IPS-15b (cell line): ENCODE data around the gene PP2D1.
"Not testable (repeated sequence)": the region's sequence is repeated elsewhere in the genome, so short reads cannot be mapped to it uniquely, and the experiment has no call there.

Source experiments
- H3K27me3 ChIP-seq: one replicate; pipeline ENCODE4 v1.6.1; 2013; ENCODE audit warnings: low read length; ENCODE audit not compliant: control insufficient read depth, insufficient read depth
- H3K36me3 ChIP-seq: one replicate; pipeline ENCODE4 v1.6.1; 2013; ENCODE audit warnings: low read length; ENCODE audit not compliant: control insufficient read depth, insufficient read depth
- H3K4me1 ChIP-seq: one replicate; pipeline ENCODE4 v1.6.1; 2013; ENCODE audit warnings: mild to moderate bottlenecking, low read length; ENCODE audit not compliant: control insufficient read depth, insufficient read depth
- H3K4me3 ChIP-seq: one replicate; pipeline ENCODE4 v1.5.1; 2013; ENCODE audit warnings: low read depth, low read length
- H3K9ac ChIP-seq: one replicate; pipeline ENCODE4 v1.6.1; 2013; ENCODE audit warnings: low read depth, mild to moderate bottlenecking, low read length
- H3K9me3 ChIP-seq: one replicate; pipeline ENCODE4 v1.6.1; 2013; ENCODE audit warnings: mild to moderate bottlenecking, low read length; ENCODE audit not compliant: control insufficient read depth, insufficient read depth

Gene PP2D1

DNA sequence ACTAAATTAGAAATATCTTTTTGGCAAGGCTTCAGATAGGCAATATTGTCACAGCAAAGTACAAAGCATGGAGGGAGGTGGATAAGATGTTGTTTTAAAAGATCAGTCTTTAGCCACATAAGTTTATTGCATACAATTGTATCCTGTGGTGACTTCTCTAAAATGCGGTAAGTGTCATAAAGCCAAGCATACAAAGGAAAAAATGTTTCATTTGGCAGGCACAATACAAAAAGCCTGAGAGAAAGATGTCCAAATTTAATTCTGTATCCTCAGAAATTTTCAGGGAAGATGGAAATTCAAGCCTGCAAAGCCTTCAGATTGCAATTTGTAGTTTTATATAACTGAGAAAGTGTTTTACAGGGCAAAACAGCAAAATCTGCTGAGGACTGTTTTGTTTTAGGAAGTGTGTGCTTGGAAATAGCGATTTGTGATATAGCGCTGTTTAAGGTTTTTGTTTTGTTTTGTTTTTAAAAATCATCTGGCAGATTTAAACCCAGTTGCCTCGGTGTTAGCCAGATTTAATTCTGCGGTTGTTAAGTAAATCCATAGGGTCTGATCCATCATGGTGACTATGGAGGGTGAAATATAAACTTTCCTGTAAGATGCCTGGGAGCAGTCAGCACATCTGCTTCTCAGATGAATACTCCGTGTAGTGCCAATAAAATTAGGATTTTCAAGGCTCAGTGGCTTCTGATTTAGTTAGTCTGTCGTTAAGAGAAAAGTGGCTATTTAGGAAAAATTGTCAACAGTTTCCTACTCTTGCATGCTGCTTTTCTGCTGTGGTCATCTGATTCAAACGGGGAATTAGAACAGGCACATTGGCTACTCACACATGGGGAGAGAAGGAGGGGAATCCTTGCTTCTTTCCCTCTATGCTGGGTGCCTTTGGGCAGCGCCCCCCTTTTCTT lies 36.2 kb upstream of the PP2D1 start:
- no peaks in the 10 kb centered on the region for H3K9me3 ChIP-seq
- H3K36me3 ChIP-seq, result no peaks in the 10 kb centered on the region
- no peak overlapping the region for H3K4me3 ChIP-seq
- H3K27me3 ChIP-seq, result no peaks in the 10 kb centered on the region
- no peak overlapping the region for H3K9ac ChIP-seq
- H3K4me1 ChIP-seq, result no peaks in the 10 kb centered on the region

DNA sequence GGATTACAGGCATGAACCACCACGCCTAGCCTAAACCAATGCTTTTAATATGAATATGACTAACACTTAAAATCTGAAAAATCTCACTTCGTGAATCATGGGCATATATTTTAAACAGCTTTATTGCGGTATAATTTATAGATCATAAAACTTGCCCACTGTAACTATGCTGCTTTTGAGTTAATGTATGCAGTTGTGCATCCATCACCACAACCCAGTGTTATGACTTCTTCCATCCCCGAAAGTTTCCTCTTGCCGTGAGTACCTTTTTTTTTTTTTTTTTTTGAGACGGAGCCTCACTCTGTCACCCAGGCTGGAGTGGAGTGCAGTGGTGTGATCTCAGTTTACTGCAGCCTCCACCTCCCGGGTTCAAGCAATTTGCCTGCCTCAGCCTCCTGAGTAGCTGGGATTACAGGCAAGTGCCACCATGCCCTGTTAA lies 35.3 kb upstream of the PP2D1 start:
- no peaks in the 10 kb centered on the region for H3K4me1 ChIP-seq
- peaks cover under 1% of the 10 kb centered on the region for H3K27me3 ChIP-seq
- no peak overlapping the region for H3K9ac ChIP-seq
- no peaks in the 10 kb centered on the region for H3K36me3 ChIP-seq
- H3K9me3 ChIP-seq, result no peaks in the 10 kb centered on the region
- H3K4me3 ChIP-seq, result no peak overlapping the region

DNA sequence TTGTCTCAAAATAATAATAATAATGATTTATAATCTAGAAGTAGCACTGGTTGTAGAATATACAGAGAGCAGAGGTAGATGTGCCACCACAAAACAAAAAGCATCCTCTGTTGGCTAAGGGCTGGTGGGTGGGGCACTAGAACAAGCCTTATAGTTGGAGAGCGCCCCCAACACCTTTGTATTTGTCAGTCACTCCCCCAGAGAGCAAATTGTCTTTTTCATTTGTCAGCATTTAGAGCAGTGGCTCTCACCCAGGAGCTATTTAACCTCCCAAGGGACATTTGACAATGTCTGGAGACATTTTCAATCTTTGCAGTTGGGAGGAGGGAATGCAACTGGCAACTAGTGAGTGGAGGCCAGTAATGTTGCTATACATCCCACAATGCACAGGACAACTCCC lies 34.5 kb upstream of the PP2D1 start:
- H3K9ac ChIP-seq, result no peak overlapping the region
- peaks cover 9% of the 10 kb centered on the region for H3K27me3 ChIP-seq
- H3K4me1 ChIP-seq, result no peaks in the 10 kb centered on the region
- no peaks in the 10 kb centered on the region for H3K36me3 ChIP-seq
- no peaks in the 10 kb centered on the region for H3K9me3 ChIP-seq
- no peak overlapping the region for H3K4me3 ChIP-seq

DNA sequence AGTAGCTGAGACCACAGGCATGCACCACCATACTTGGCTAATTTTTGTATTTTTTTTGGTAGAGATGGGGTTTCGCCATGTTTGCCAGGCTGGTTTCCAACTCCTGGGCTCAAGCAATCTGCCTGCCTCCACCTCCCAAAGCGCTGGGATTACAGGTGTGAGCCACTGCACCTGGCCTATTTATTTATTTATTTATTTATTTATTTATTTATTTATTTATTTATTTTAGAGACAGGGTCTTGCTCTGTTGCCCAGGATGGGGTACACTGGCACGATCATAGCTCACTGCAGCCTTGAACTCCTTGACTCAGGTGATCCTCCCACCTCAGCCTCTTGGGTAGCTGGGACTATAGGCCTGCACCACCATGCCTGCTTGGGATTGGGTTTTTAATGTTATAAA lies 33.1 kb upstream of the PP2D1 start:
- not testable (repeated sequence) for H3K36me3 ChIP-seq, H3K4me3 ChIP-seq, H3K9me3 ChIP-seq, H3K9ac ChIP-seq, H3K4me1 ChIP-seq
- peaks cover 12% of the 10 kb centered on the region for H3K27me3 ChIP-seq

DNA sequence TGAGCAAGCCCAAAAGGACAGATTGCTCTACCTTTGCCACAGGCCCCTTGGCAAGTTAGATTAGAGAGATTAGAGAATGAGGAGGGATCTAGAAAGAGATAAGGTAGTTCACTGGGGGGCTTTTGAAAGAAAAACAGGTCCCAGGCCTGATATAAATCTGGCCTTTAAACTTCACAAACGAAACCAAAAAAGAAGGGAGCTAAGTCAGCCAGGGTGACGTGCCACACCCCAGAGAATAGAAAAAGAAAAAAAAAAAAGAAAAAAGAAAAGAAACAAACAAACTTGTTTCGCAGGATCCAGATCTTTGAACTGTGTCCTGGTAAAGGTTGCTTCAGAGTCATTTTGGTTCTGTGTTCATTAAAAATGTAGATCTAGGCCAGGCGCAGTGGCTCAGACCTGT lies 31.8 kb upstream of the PP2D1 start:
- Histone ChIP-seq H3K9me3 (no peaks in the 10 kb centered on the region), H3K4me3 (no peak overlapping the region), H3K4me1 (no peaks in the 10 kb centered on the region), H3K36me3 (no peaks in the 10 kb centered on the region), H3K9ac (no peak overlapping the region), H3K27me3 (peaks cover 15% of the 10 kb centered on the region)

DNA sequence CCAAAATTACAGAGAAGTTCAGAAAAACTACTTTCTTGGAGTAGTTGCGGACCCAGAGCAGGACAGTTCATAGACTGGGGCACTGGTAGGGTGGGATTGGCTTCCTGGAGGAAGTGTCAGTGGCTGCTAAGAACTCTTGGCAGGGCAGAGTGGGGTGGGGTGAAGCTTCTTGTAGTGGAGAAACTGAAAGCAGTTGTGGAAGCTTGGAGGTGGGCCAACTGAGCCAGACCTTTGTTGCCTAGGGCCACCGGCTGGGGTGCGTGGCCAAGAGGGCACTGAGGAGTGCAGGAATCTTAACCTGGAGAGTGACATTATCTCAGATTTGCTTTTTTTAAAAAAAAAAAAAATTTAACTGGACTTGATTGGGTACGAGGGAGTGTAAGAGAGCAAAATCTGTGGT lies 31.3 kb upstream of the PP2D1 start:
- Histone ChIP-seq H3K27me3 (peaks cover 19% of the 10 kb centered on the region), H3K36me3 (no peaks in the 10 kb centered on the region), H3K9ac (no peak overlapping the region), H3K4me3 (no peak overlapping the region), H3K9me3 (no peaks in the 10 kb centered on the region), H3K4me1 (no peaks in the 10 kb centered on the region)

DNA sequence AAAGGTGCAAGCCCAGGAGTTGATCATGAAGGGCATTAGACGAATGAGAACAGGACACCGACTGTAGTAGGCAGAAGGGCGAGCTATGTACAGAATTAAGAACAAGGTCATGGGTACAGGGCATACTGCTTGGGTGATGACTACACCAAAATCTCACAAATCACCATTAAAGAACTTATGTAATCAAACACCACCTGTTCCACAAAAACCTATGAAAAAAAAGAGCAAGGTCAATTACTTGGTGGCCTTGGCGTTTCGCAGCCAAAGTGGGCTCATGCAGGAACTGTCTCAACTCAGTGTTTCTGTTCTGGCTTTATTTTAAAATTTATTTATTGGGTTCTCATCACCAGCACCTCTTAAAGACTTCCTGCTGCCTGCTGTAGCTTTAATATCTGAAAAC lies 30.3 kb upstream of the PP2D1 start:
- Histone ChIP-seq H3K27me3 (peaks cover 28% of the 10 kb centered on the region), H3K36me3 (no peaks in the 10 kb centered on the region), H3K4me1 (no peaks in the 10 kb centered on the region), H3K9me3 (no peaks in the 10 kb centered on the region), H3K4me3 (no peak overlapping the region), H3K9ac (no peak overlapping the region)

DNA sequence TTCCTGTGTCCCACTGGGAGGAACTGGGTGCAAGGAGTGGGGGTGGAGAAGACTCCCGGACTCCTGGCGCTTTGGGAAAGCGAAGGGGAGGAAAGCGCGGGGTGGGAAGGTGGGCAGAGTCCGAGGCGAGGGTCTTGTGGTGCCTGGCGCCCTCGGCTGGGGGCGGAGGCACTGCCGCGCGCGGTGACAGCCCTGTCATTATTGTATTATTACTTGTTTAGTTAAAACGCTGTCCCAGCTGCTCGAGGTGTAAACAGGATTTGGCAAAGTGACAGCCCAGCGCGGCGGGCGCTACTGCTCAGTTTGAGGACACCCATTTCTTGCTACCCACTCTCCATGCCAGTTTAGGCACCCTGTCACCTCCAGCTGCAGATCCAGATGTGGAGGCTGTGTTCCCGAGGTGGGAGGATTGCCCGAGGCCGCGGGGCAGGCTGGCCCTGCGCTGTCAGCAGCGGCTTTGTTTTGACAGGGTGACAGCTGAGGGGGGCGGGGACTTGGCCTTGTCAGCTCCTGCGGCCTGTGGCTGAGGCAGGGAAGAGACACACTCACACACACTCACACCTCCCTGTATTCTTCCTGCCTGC lies 29.2 kb upstream of the PP2D1 start:
- Histone ChIP-seq H3K9ac (no peak overlapping the region), H3K9me3 (no peaks in the 10 kb centered on the region), H3K36me3 (no peaks in the 10 kb centered on the region), H3K4me3 (peak overlapping the region; percentile 75), H3K27me3 (peaks cover 28% of the 10 kb centered on the region), H3K4me1 (no peaks in the 10 kb centered on the region)

DNA sequence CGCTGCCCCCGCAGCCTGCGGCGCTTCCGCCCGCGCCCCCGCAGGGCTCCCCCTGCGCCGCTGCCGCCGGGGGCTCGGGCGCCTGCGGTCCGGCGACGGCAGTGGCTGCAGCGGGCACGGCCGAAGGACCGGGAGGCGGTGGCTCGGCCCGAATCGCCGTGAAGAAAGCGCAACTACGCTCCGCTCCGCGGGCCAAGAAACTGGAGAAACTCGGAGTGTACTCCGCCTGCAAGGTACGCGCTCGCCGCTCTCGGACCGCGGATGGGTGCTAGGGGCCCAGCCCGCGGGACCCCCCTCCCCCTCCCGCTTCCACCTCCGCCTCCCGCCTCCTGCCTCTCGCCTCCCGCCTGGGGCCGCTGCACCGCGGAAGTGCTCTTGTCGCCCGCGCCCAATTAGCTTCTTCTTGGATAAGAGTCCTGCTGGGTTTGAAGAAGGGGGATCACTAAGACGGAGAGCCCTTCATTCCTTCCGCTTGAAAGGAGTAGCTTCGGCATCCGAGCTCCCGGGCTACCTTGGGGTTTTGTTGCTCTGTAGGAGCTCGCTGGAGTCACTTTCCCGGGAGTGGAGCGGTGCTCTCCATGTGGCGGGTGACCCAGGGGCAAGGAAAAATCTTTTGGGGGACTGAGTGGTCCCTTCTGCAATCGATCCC lies 28.6 kb upstream of the PP2D1 start:
- H3K9me3 ChIP-seq, result no peaks in the 10 kb centered on the region
- H3K9ac ChIP-seq, result no peak overlapping the region

DNA sequence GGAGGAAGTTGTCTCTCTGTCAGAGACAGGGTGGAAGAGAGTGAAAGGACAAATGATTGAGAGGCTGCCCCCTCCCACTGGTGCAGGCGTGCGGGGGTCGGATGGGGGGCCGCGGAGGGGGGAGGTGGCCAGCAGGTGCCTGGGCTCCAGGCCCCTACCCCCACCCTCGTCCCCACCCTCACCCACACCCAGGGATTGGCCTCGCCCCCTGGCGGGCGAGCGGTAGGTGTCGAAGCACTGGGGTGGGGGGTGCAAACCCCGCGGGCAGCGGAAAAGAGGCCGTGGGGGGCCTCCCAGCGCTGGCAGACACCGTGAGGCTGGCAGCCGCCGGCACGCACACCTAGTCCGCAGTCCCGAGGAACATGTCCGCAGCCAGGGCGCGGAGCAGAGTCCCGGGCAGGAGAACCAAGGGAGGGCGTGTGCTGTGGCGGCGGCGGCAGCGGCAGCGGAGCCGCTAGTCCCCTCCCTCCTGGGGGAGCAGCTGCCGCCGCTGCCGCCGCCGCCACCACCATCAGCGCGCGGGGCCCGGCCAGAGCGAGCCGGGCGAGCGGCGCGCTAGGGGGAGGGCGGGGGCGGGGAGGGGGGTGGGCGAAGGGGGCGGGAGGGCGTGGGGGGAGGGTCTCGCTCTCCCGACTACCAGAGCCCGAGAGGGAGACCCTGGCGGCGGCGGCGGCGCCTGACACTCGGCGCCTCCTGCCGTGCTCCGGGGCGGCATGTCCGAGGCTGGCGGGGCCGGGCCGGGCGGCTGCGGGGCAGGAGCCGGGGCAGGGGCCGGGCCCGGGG lies 27.9 kb upstream of the PP2D1 start, which contains the start of gene KAT2B:
TSS of gene KAT2B (plus strand) at position 682 of the 783 bp plus-strand sequence. CDS start at position 714, 32 bp downstream.
- Histone ChIP-seq H3K9ac (no peak within 1 kb of the TSS), H3K4me1 (no peaks in the 10 kb centered on the region), H3K36me3 (no peaks in the 10 kb centered on the region), H3K9me3 (no peaks in the 10 kb centered on the region), H3K27me3 (peaks cover 28% of the 10 kb centered on the region), H3K4me3 (peak within 1 kb of the TSS; percentile 75)

More for the DNA sequence above, 28.6 kb upstream of the PP2D1 start:
- no peaks in the 10 kb centered on the region for H3K4me1 ChIP-seq
- peak overlapping the region; percentile 75 for H3K4me3 ChIP-seq
- H3K27me3 ChIP-seq, result peaks cover 28% of the 10 kb centered on the region
- H3K36me3 ChIP-seq, result no peaks in the 10 kb centered on the region

DNA sequence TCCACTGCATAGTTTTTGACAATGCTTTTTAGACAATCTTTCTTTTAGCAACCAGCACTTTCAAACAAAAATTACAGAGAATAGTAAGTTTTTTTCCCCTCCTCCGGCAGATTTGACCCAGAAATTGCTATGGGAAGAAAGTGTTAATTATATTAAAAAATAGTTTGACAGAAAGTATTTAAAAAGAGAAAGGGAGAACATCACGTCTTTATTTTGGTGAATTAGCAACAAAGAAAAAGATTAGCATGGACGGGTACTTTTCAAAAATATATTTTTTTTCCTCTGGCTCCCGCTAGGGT lies 27.4 kb upstream of the PP2D1 start:
- Histone ChIP-seq H3K4me3 (peak overlapping the region; percentile 47), H3K9ac (no peak overlapping the region), H3K9me3 (no peaks in the 10 kb centered on the region), H3K36me3 (no peaks in the 10 kb centered on the region), H3K27me3 (peaks cover 28% of the 10 kb centered on the region), H3K4me1 (no peaks in the 10 kb centered on the region)
